PFSK-1 (cell line): ENCODE data around the gene SMCO3.
A peak's percentile ranks its signal among the peaks of the same experiment; 100 is the strongest.

ENCODE experiments used
- FOXP2 ChIP-seq: optimal IDR thresholded peaks from 2 replicates; pipeline ENCODE3; 2011; ENCODE audit warnings: borderline replicate concordance, control low read depth, inconsistent platforms; ENCODE audit not compliant: insufficient read depth; ENCODE audit errors: extremely low read length, extremely low read depth
- POLR2AphosphoS5 ChIP-seq: IDR thresholded peaks from 2 replicates; pipeline ENCODE4 v1.6.1; 2012; ENCODE audit warnings: low read depth, mild to moderate bottlenecking, control low read depth, low read length, moderate library complexity
- REST ChIP-seq, 2 experiments: IDR thresholded peaks; 2 replicates each; pipeline versions ENCODE4 v1.6.1 to v1.8.0; 2011 to 2012; ENCODE audit warnings: low read depth in 2 of 2, low read length in 2 of 2, control low read depth in 1 of 2, inconsistent platforms in 1 of 2, mild to moderate bottlenecking in 1 of 2, moderate library complexity in 1 of 2; ENCODE audit not compliant: insufficient read depth in 1 of 2
- SIN3A ChIP-seq: IDR thresholded peaks from 2 replicates; pipeline ENCODE4 v1.6.1; 2012; ENCODE audit warnings: mild to moderate bottlenecking, low read length, moderate library complexity, borderline replicate concordance; ENCODE audit not compliant: insufficient read depth
- TAF1 ChIP-seq: IDR thresholded peaks from 2 replicates; pipeline ENCODE4 v1.6.1; 2012; ENCODE audit warnings: low read length, control low read depth, borderline replicate concordance; ENCODE audit not compliant: insufficient read depth

SMCO3 gene

GRCh38 chr12:14852880-14853279 lies 38.9 kb upstream of the SMCO3 start:
- TF ChIP-seq REST (IDR thresholded peaks at IDR 0.05; ENCODE audit: insufficient read depth in 1 of 2, low read depth in 2 of 2, low read length in 2 of 2) (no peak), TAF1 (no peak), SIN3A (no peak), FOXP2 (no peak), POLR2AphosphoS5 (no peak)

GRCh38 chr12:14850929-14851663 lies 37.1 kb upstream of the SMCO3 start:
- TF ChIP-seq POLR2AphosphoS5 (no peak), TAF1 (no peak), SIN3A (no peak), REST (IDR thresholded peaks at IDR 0.05; ENCODE audit: insufficient read depth in 1 of 2, low read depth in 2 of 2, low read length in 2 of 2) (no peak), FOXP2 (no peak)

- peak in 1 of 2 experiments; percentile 67; a peak in 1 of 4 replicates for TF ChIP-seq REST (IDR thresholded peaks at IDR 0.05; ENCODE audit: insufficient read depth in 1 of 2, low read depth in 2 of 2, low read length in 2 of 2)
- peak; percentile 74; the same call in 1 of the 2 replicates for TF ChIP-seq SIN3A
- TF ChIP-seq FOXP2: no peak
- TF ChIP-seq POLR2AphosphoS5: peak; percentile 64
- peak; percentile 34; the same call in 1 of the 2 replicates for TF ChIP-seq TAF1
Measured at GRCh38 chr12:14849661-14850060, 35.7 kb upstream of the SMCO3 start.

GRCh38 chr12:14846876-14847580 lies 33.0 kb upstream of the SMCO3 start:
- no peak for TF ChIP-seq FOXP2
- TF ChIP-seq REST (IDR thresholded peaks at IDR 0.05; ENCODE audit: insufficient read depth in 1 of 2, low read depth in 2 of 2, low read length in 2 of 2): 0 out of 4 replicates have a peak, but pooled peaks of 1 of the 2 experiments have one; percentile 11
- TF ChIP-seq TAF1: peak; percentile 40; the same call in 1 of the 2 replicates
- TF ChIP-seq POLR2AphosphoS5: peak; percentile 36; the same call in 1 of the 2 replicates
- peak; percentile 68; the same call in 1 of the 2 replicates for TF ChIP-seq SIN3A
